Stimulated activated naive CD4-positive, alpha-beta T cell (primary cell): ENCODE measurements around the gene PDE3A.
"Not testable (repeated sequence)": the region's sequence is repeated elsewhere in the genome, so short reads cannot be mapped to it uniquely, and the experiment has no call there.

Experiments
- DNase-seq, 6 experiments: peaks; one replicate each; lab custom pipeline; 2025; lab: John Stamatoyannopoulos, UW

The PDE3A gene

GRCh38 chr12:20368114-20368650 lies at the start of gene PDE3A:
Gene PDE3A (plus strand): TSS chr12:20368537. CDS start chr12:20369285, 748 bp downstream.
- no peak for DNase-seq

GRCh38 chr12:20319366-20319765 lies 49.0 kb upstream of the PDE3A start:
- DNase-seq = no peak

GRCh38 chr12:20320552-20320951 lies 47.8 kb upstream of the PDE3A start:
- DNase-seq = no peak

- not testable (repeated sequence) for DNase-seq
Measured at GRCh38 chr12:20330826-20331505, 37.4 kb upstream of the PDE3A start.

GRCh38 chr12:20339060-20339459 lies 29.3 kb upstream of the PDE3A start:
- DNase-seq = no peak

- DNase-seq = no peak
Measured at GRCh38 chr12:20342111-20342510, 26.2 kb upstream of the PDE3A start.

- DNase-seq = no peak
Measured at GRCh38 chr12:20345866-20346265, 22.5 kb upstream of the PDE3A start.

- no peak for DNase-seq
Measured at GRCh38 chr12:20350026-20350425, 18.3 kb upstream of the PDE3A start.

GRCh38 chr12:20350495-20350894 lies 17.8 kb upstream of the PDE3A start:
- no peak for DNase-seq

- DNase-seq = no peak
Measured at GRCh38 chr12:20351406-20351805, 16.9 kb upstream of the PDE3A start.

GRCh38 chr12:20356048-20356447 lies 12.3 kb upstream of the PDE3A start:
- no peak for DNase-seq

GRCh38 chr12:20360407-20360806 lies 7.9 kb upstream of the PDE3A start:
- DNase-seq = no peak

GRCh38 chr12:20361416-20361815 lies 6.9 kb upstream of the PDE3A start:
- DNase-seq = no peak

GRCh38 chr12:20364501-20364900 lies 3.8 kb upstream of the PDE3A start:
- DNase-seq = no peak

- no peak for DNase-seq
Measured at GRCh38 chr12:20366776-20367409, 1.4 kb upstream of the PDE3A start.

- no peak for DNase-seq
Measured at GRCh38 chr12:20367583-20368113, 689 bp upstream of the PDE3A start.

GRCh38 chr12:20368651-20369304 lies 441 bp downstream of the PDE3A start:
- no peak for DNase-seq

- no peak for DNase-seq
Measured at GRCh38 chr12:20369305-20370013, 1.1 kb downstream of the PDE3A start.

GRCh38 chr12:20370014-20370386 lies 1.7 kb downstream of the PDE3A start:
- no peak for DNase-seq

GRCh38 chr12:20370866-20371519 lies 2.7 kb downstream of the PDE3A start:
- no peak for DNase-seq

- no peak for DNase-seq
Measured at GRCh38 chr12:20372326-20373096, 4.2 kb downstream of the PDE3A start.
